Renal cortical epithelial cell (primary cell): ENCODE results near the gene MEST. TPM values are rescaled to one million over a fixed set of nuclear protein-coding genes. Genes with fewer than 3 reads are reported as not detected.
"Not testable (repeated sequence)": the region's sequence is repeated elsewhere in the genome, so short reads cannot be mapped to it uniquely, and the experiment has no call there.

Experiments used
- DNase-seq: peaks from one replicate; pipeline ENCODE4 v3.0.0-alpha.2; 2011; ENCODE audit warnings: low read depth
- total RNA-seq: library from RNA; depleted of rRNA; stranded (reverse); fragments of >200 nt; gene quantifications from 2 replicates; pipeline ENCODE4 v1.2.3, GENCODE V29; 2014

Gene MEST
- total RNA-seq, 1 donor from 2014 or later, result 66.2 TPM

GRCh38 chr7:130523519-130524125 lies 31.7 kb downstream of the MEST start:
- not testable (repeated sequence) for DNase-seq

DNA sequence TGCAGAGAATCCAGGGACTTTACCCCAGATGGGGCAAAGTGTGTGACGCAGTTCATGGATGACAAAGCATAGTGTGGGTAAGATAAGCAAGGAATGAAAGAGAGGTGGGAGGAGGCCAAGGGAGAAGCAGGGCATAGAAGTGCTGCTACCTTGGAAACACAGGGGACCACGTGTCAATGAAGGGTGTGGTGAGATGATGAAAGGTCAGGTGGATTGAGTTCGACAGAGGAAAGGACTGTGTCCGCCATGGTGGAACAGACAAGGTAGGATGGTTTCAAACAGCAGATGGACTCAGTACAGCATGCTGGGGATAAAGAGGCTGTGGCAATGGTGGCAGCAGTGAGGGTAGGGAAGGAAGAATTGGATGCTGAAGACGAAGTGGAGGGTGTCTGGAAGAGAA lies 32.7 kb downstream of the MEST start:
- DNase-seq, result no peak

- DNase-seq, result not testable (repeated sequence)
Observed at GRCh38 chr7:130527752-130528355, 36.0 kb downstream of the MEST start.

DNA sequence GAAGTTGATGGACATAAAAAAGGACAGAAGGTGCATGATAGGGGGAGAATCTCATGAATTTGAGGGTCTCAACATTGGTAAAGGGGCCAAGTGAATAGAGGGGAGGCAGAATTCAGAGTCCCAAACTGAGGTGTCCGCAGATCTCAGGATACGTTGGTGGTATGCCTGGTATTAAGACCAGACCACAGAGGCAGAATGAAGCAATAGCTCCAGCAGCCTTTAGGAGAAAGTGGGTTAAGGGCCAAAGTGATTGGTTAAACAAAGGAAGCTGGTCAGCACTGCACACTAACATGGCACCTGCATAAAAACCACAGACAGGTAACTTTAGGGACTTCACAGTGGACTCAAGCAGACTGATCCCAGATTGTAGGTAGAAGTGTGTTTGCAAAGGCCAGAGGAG lies 37.5 kb downstream of the MEST start:
- DNase-seq, result no peak

GRCh38 chr7:130537894-130538293 lies 46.0 kb downstream of the MEST start:
- not testable (repeated sequence) for DNase-seq

DNA sequence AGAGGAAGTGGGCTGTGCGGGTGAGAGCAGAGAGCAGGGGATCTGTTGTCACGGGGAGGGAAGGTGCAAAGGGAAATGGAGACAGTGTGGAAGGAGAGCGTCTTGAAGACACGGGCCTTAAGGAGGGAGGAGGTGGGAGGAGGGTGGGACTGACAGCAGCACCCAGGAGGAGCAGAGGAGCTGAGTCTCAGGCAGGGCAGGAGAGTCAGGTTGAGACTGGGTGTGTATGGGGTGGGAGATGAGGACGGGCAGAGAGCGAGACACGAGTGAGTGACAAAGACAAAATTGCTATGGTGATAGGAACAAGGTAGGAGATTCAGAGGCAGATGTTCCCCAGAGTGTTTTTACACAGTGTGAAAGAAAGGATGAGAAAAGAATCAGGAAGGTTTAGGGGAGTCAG lies 49.4 kb downstream of the MEST start:
- not testable (repeated sequence) for DNase-seq

DNA sequence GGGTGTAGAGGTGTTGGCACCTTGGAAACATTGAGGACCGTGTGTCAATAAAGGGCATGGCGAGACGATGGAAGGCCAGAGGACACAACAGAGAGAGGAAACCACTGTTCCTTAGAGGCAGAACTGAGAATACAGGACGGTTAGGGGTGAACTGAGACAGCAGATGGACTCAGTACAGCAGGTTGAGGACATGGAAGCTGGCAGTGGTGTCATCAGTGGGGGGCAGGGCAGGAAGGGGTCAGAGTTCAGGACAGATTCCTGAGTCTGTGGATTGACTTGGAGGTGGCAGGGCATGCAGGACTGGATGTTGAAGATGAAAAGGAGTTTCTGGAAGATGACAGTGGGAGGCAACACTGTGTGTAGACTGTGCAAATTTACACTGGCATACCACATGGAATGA lies 50.4 kb downstream of the MEST start:
- DNase-seq, result not testable (repeated sequence)

GRCh38 chr7:130543487-130544010 lies 51.7 kb downstream of the MEST start:
- DNase-seq, result peak; percentile 19

DNA sequence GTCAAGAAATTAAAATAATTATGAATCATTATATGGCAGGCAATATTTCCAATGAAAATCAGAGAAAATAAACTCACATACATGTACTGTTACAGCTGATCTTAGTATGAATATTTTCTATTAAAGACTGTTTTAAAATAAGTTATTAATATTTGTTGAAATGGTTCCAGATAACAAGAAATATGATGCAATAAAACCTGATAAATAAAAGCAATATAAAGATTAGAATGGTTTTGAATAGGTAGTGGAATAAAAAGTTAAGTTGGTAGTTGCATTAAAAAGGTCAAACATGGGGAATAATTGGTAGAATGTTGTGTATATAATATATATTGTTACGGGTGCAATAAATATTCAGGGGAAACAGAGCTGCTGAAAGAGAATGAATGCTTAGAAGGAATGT lies 52.5 kb downstream of the MEST start:
- no peak for DNase-seq

DNA sequence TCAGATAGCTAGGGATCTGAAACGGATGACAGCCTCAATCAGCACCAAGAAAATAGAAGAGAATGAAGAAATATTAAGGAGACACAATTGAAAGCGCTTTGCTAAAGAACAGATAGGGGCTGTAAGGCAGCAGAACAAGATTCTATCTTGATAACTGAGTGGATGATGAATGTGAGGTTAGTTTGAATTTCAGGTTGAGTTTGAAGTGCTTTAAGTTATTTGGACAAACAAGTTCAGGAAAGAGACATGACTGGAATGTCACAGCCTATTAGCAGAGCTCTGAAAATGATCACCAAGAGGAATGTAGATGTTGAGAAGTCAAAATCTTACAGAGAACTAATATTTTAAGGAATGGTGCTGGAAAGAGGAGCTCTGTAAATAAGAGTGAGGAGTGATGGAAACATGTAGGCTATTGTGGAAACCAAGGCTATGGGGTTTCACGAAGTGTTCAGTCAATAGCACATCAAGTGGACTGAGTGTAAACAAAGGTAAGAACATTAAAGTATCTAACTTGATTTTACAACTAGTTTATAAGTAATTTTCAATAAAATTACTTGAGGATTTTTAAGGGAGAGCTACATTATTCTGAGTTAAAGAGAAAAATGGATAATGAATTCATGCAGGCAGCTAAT lies 61.6 kb downstream of the MEST start:
- no peak for DNase-seq

- DNase-seq, result no peak
Observed at GRCh38 chr7:130554481-130554880, 62.6 kb downstream of the MEST start.

Other genes with a start within 250 kb of the MEST start
- gene CPA2, start 225.2 kb upstream of the MEST start, total RNA-seq, result not detected in 2 replicates
- gene CPA4, start 198.9 kb upstream of the MEST start, total RNA-seq, result 4.7 and 22.7 TPM in 2 replicates
- not detected in 2 replicates for gene CPA5, start 147.3 kb upstream of the MEST start, total RNA-seq
- gene CPA1, start 111.6 kb upstream of the MEST start, total RNA-seq, result not detected in 2 replicates
- 11.3 and 18.7 TPM in 2 replicates for gene CEP41, start 51.1 kb upstream of the MEST start, total RNA-seq
- 23.6 and 38.7 TPM in 2 replicates for gene COPG2, start 176.7 kb downstream of the MEST start, total RNA-seq
- gene TSGA13, start 194.5 kb downstream of the MEST start, total RNA-seq, result not detected in 2 replicates
- gene KLF14, start 242.1 kb downstream of the MEST start, total RNA-seq, result 0.05 TPM in 1 of 2 replicates, not detected in the other